Measurements from ENCODE around the gene PRDM16. TPM values are rescaled to one million over a fixed set of nuclear protein-coding genes. Genes with fewer than 3 reads are reported as not detected.

PRDM16 gene
- total and polyA plus RNA-seq, 2 of the 13 experiments (the other 11 are each of a cell fraction or from before 2014, with no cell fraction given), result 0.15 to 0.81 TPM

DNA sequence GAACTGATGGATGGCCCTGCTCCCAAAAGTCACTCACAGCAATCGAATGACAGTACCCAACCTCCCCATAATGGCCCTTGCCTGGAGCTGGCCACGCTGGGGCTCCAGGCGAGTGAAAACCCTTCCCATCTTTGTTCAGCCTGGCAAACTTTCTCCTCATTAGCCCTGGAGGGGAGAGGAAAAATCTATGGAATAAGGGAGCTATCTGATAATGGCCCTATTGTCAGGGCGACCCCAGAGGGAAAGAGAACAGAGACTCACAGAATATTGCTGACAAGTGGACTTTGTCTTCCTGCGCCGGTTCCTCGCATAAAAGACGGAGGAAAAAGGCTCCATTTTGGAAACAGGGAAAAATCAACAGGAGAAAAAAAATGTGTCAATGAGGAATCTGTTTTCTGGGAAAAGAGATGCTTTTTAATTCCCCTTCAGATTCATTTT is 372.4 kb downstream of the PRDM16 start (continued):
- TF ChIP-seq, protein P1, sequence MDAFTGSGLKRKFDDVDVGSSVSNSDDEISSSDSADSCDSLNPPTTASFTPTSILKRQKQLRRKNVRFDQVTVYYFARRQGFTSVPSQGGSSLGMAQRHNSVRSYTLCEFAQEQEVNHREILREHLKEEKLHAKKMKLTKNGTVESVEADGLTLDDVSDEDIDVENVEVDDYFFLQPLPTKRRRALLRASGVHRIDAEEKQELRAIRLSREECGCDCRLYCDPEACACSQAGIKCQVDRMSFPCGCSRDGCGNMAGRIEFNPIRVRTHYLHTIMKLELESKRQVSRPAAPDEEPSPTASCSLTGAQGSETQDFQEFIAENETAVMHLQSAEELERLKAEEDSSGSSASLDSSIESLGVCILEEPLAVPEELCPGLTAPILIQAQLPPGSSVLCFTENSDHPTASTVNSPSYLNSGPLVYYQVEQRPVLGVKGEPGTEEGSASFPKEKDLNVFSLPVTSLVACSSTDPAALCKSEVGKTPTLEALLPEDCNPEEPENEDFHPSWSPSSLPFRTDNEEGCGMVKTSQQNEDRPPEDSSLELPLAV (CRISPR knock-in tag; conservative IDR thresholded peaks at IDR 0.05; ENCODE audit: low read depth), result no peak
- TF ChIP-seq HNF4A (CRISPR knock-in tag; IDR thresholded peaks at IDR 0.05), result peak; percentile 46
- 0 out of 2 replicates have a peak, but pooled peaks have one; percentile 13 for TF ChIP-seq NR2F6 (IDR thresholded peaks at IDR 0.05)
- no peak for TF ChIP-seq NR2F6 (CRISPR knock-in tag; IDR thresholded peaks at IDR 0.05)
- TF ChIP-seq, protein P2, sequence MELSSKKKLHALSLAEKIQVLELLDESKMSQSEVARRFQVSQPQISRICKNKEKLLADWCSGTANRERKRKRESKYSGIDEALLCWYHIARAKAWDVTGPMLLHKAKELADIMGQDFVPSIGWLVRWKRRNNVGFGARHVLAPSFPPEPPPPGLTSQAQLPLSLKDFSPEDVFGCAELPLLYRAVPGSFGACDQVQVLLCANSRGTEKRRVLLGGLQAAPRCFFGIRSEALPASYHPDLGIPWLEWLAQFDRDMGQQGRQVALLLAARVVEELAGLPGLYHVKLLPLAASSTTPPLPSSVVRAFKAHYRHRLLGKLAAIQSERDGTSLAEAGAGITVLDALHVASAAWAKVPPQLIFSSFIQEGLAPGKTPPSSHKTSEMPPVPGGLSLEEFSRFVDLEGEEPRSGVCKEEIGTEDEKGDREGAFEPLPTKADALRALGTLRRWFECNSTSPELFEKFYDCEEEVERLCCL (CRISPR knock-in tag; IDR thresholded peaks at IDR 0.05; ENCODE audit: borderline replicate concordance), result no peak
- no peak for TF ChIP-seq NFYC (CRISPR knock-in tag; IDR thresholded peaks at IDR 0.05)
- TF ChIP-seq MEIS1 (CRISPR knock-in tag; IDR thresholded peaks at IDR 0.05; ENCODE audit: borderline replicate concordance), result no peak
- TF ChIP-seq RXRB (CRISPR knock-in tag; IDR thresholded peaks at IDR 0.05; ENCODE audit: borderline replicate concordance), result peak; percentile 16; the same call in 1 of the 2 replicates
- no peak for TF ChIP-seq SOX6 (IDR thresholded peaks at IDR 0.05)
- peak; percentile 76 for TF ChIP-seq SOX6 (CRISPR knock-in tag; IDR thresholded peaks at IDR 0.05)
- TF ChIP-seq TFE3 (CRISPR knock-in tag; IDR thresholded peaks at IDR 0.05), result no peak
- TF ChIP-seq, protein P3, sequence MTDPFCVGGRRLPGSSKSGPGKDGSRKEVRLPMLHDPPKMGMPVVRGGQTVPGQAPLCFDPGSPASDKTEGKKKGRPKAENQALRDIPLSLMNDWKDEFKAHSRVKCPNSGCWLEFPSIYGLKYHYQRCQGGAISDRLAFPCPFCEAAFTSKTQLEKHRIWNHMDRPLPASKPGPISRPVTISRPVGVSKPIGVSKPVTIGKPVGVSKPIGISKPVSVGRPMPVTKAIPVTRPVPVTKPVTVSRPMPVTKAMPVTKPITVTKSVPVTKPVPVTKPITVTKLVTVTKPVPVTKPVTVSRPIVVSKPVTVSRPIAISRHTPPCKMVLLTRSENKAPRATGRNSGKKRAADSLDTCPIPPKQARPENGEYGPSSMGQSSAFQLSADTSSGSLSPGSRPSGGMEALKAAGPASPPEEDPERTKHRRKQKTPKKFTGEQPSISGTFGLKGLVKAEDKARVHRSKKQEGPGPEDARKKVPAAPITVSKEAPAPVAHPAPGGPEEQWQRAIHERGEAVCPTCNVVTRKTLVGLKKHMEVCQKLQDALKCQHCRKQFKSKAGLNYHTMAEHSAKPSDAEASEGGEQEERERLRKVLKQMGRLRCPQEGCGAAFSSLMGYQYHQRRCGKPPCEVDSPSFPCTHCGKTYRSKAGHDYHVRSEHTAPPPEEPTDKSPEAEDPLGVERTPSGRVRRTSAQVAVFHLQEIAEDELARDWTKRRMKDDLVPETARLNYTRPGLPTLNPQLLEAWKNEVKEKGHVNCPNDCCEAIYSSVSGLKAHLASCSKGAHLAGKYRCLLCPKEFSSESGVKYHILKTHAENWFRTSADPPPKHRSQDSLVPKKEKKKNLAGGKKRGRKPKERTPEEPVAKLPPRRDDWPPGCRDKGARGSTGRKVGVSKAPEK (CRISPR knock-in tag; IDR thresholded peaks at IDR 0.05; ENCODE audit: borderline replicate concordance), result no peak
- TF ChIP-seq GPN1 (CRISPR knock-in tag; IDR thresholded peaks at IDR 0.05; ENCODE audit: borderline replicate concordance), result no peak
- no peak for TF ChIP-seq GTF2F1 (IDR thresholded peaks at IDR 0.05; ENCODE audit: low read length)
- peak; percentile 88 for TF ChIP-seq MAFK (conservative IDR thresholded peaks at IDR 0.05 in 1 of 2, IDR thresholded peaks at IDR 0.05 in 1 of 2; ENCODE audit: low read length in 2 of 2)
- no peak for TF ChIP-seq BCLAF1 (IDR thresholded peaks at IDR 0.05)
- TF ChIP-seq, protein P4, sequence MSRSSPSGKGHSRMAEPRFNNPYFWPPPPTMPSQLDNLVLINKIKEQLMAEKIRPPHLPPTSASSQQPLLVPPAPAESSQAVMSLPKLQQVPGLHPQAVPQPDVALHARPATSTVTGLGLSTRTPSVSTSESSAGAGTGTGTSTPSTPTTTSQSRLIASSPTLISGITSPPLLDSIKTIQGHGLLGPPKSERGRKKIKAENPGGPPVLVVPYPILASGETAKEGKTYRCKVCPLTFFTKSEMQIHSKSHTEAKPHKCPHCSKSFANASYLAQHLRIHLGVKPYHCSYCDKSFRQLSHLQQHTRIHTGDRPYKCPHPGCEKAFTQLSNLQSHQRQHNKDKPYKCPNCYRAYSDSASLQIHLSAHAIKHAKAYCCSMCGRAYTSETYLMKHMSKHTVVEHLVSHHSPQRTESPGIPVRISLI (CRISPR knock-in tag; IDR thresholded peaks at IDR 0.05; ENCODE audit: borderline replicate concordance), result peak; percentile 56; the same call in 1 of the 2 replicates
- TF ChIP-seq AHR (CRISPR knock-in tag; IDR thresholded peaks at IDR 0.05), result no peak
